ENCODE results near the gene PBLD. TPM values are rescaled to one million over a fixed set of nuclear protein-coding genes. Genes with fewer than 3 reads are reported as not detected.

Gene PBLD
- total and polyA plus RNA-seq, 9 of the 15 experiments (the other 6 are each of a cell fraction or from before 2014, with no cell fraction given), result 1.2 to 4.3 (median 2.5) TPM

- TF ChIP-seq DIDO1 (tag; IDR thresholded peaks at IDR 0.05; ENCODE audit: low read depth) (0 out of 2 replicates have a peak, but pooled peaks have one; percentile 49), ZBTB17 (CRISPR knock-in tag; IDR thresholded peaks at IDR 0.05) (peak; percentile 81), KHSRP (IDR thresholded peaks at IDR 0.05) (no peak), FOXK2 (conservative IDR thresholded peaks at IDR 0.05 in 1 of 2, IDR thresholded peaks at IDR 0.05 in 1 of 2; ENCODE audit: low read depth in 2 of 2) (no peak), RBM34 (IDR thresholded peaks at IDR 0.05; ENCODE audit: borderline replicate concordance, insufficient read depth, low read length) (no peak), CREB1 (IDR thresholded peaks at IDR 0.05) (0 out of 2 replicates have a peak, but pooled peaks have one; percentile 20), CREB1 (CRISPR knock-in tag; IDR thresholded peaks at IDR 0.05) (peak; percentile 37; the same call in 1 of the 2 replicates), RNF2 (IDR thresholded peaks at IDR 0.05) (no peak), JUNB (CRISPR knock-in tag; conservative IDR thresholded peaks at IDR 0.05) (no peak; the same call in 1 of the 2 replicates), ZNF318 (IDR thresholded peaks at IDR 0.05; ENCODE audit: borderline replicate concordance in 1 of 2, low read depth in 1 of 2) (no peak), MED1 (CRISPR knock-in tag; IDR thresholded peaks at IDR 0.05; ENCODE audit: borderline replicate concordance) (no peak), PTRF (tag; IDR thresholded peaks at IDR 0.05) (no peak), HNRNPL (IDR thresholded peaks at IDR 0.05; ENCODE audit: low read depth, low read length) (no peak), ZNF232 (CRISPR knock-in tag; IDR thresholded peaks at IDR 0.05) (no peak), PHF8 (IDR thresholded peaks at IDR 0.05; ENCODE audit: borderline replicate concordance, low read length) (peak; percentile 49), ZBTB12 (CRISPR knock-in tag; IDR thresholded peaks at IDR 0.05) (no peak), SMARCC2 (IDR thresholded peaks at IDR 0.05; ENCODE audit: low read depth) (no peak), DPF2 (IDR thresholded peaks at IDR 0.05) (peak; percentile 62), MTF1 (CRISPR knock-in tag; IDR thresholded peaks at IDR 0.05; ENCODE audit: borderline replicate concordance) (0 out of 2 replicates have a peak, but pooled peaks have one; percentile 37), SMARCE1 (IDR thresholded peaks at IDR 0.05) (peak; percentile 71), ZNF134 (CRISPR knock-in tag; conservative IDR thresholded peaks at IDR 0.05) (no peak)
Observed at GRCh38 chr10:68332259-68333057, at the start of gene PBLD (continued).
